Mesenchymal stem cell (in vitro differentiated cells and primary cell): ENCODE data around the gene HK1.

Source experiments
- DNase-seq: peaks from one replicate; pipeline ENCODE4 v3.0.0-alpha.2; 2013
- H2AFZ ChIP-seq: one replicate; pipeline ENCODE4 v1.6.1; 2013; ENCODE audit warnings: low read depth, mild to moderate bottlenecking, control low read depth, inconsistent platforms, low read length, moderate library complexity
- H2AK5ac ChIP-seq: 2 replicates; pipeline ENCODE4 v1.6.1; 2013; ENCODE audit warnings: low read length, moderate library complexity, mild to moderate bottlenecking, inconsistent platforms; ENCODE audit not compliant: severe bottlenecking
- H2BK120ac ChIP-seq: one replicate; pipeline ENCODE4 v1.6.1; 2013; ENCODE audit warnings: low read depth, mild to moderate bottlenecking, inconsistent platforms, low read length, moderate library complexity
- H2BK12ac ChIP-seq, 2 experiments: one replicate each; pipeline ENCODE4 v1.6.1; 2013; ENCODE audit warnings: inconsistent platforms in 2 of 2, low read length in 2 of 2, mild to moderate bottlenecking in 2 of 2, moderate library complexity in 2 of 2, control low read depth in 1 of 2
- H2BK15ac ChIP-seq: one replicate; pipeline ENCODE4 v1.6.1; 2013; ENCODE audit warnings: mild to moderate bottlenecking, low read depth, inconsistent platforms; ENCODE audit not compliant: poor library complexity, severe bottlenecking
- H2BK5ac ChIP-seq: 2 replicates; pipeline ENCODE4 v1.6.1; 2013; ENCODE audit warnings: low read depth, mild to moderate bottlenecking, low read length, control low read depth, inconsistent platforms; ENCODE audit not compliant: poor library complexity, severe bottlenecking
- H3K14ac ChIP-seq, 2 experiments: one replicate each; pipeline ENCODE4 v1.6.1; 2013; ENCODE audit warnings: inconsistent platforms in 2 of 2, low read length in 2 of 2, control low read depth in 1 of 2, mild to moderate bottlenecking in 1 of 2, moderate library complexity in 1 of 2
- H3K18ac ChIP-seq, 2 experiments: one replicate each; pipeline ENCODE4 v1.6.1; 2013; ENCODE audit warnings: inconsistent platforms in 2 of 2, low read length in 2 of 2, control low read depth in 1 of 2, low read depth in 1 of 2, mild to moderate bottlenecking in 1 of 2
- H3K23ac ChIP-seq, 2 experiments: one replicate each; pipeline ENCODE4 v1.6.1; 2013; ENCODE audit warnings: inconsistent platforms in 2 of 2, low read length in 2 of 2, mild to moderate bottlenecking in 2 of 2, moderate library complexity in 2 of 2, control low read depth in 1 of 2
- H3K27ac ChIP-seq: 2 replicates; pipeline ENCODE4 v1.5.1; 2013; ENCODE audit warnings: mild to moderate bottlenecking, moderate library complexity, low read length, control low read depth, inconsistent platforms; ENCODE audit not compliant: poor library complexity, severe bottlenecking
- H3K27me3 ChIP-seq, 2 experiments: 2 replicates each; pipeline versions ENCODE4 v1.6.1 to v1.7.0; 2013; ENCODE audit warnings: low read length in 2 of 2, mild to moderate bottlenecking in 2 of 2, moderate library complexity in 2 of 2, control low read depth in 1 of 2, inconsistent platforms in 1 of 2; ENCODE audit not compliant: control insufficient read depth in 1 of 2, insufficient read depth in 1 of 2
- H3K36me3 ChIP-seq, 2 experiments: 2 replicates each; pipeline versions ENCODE4 v1.6.1 to v1.7.0; 2013; ENCODE audit warnings: low read length in 2 of 2, control low read depth in 1 of 2, inconsistent platforms in 1 of 2, low read depth in 1 of 2, mild to moderate bottlenecking in 1 of 2; ENCODE audit not compliant: insufficient read depth in 2 of 2, control insufficient read depth in 1 of 2
- H3K4ac ChIP-seq, 2 experiments: one replicate each; pipeline ENCODE4 v1.6.1; 2013; ENCODE audit warnings: inconsistent platforms in 2 of 2, low read length in 2 of 2, mild to moderate bottlenecking in 2 of 2, moderate library complexity in 2 of 2, control low read depth in 1 of 2, low read depth in 1 of 2
- H3K4me1 ChIP-seq: 2 replicates; pipeline ENCODE4 v1.6.1; 2013; ENCODE audit warnings: low read depth, low read length, control low read depth; ENCODE audit not compliant: control insufficient read depth, insufficient read depth
- H3K4me2 ChIP-seq: 2 replicates; pipeline ENCODE4 v1.6.1; 2013; ENCODE audit warnings: low read length, mild to moderate bottlenecking, inconsistent platforms; ENCODE audit not compliant: poor library complexity, severe bottlenecking
- H3K4me3 ChIP-seq, 2 experiments: 2 replicates each; pipeline versions ENCODE4 v1.5.1 to v1.7.0; 2013; ENCODE audit warnings: low read length in 2 of 2, mild to moderate bottlenecking in 2 of 2, control low read depth in 1 of 2, low read depth in 1 of 2; ENCODE audit not compliant: insufficient read depth in 1 of 2
- H3K79me1 ChIP-seq: replicated peaks from 2 replicates; pipeline ENCODE4 v1.6.1; 2013; ENCODE audit warnings: mild to moderate bottlenecking, control low read depth, low read length, inconsistent platforms; ENCODE audit not compliant: poor library complexity, severe bottlenecking
- H3K9ac ChIP-seq: 2 replicates; pipeline ENCODE4 v1.7.0; 2013; ENCODE audit warnings: mild to moderate bottlenecking, low read length, moderate library complexity
- H3K9me3 ChIP-seq: 2 replicates; pipeline ENCODE4 v1.7.0; 2013; ENCODE audit warnings: mild to moderate bottlenecking, low read length; ENCODE audit not compliant: control insufficient read depth
- H4K8ac ChIP-seq: one replicate; pipeline ENCODE4 v1.6.1; 2013; ENCODE audit warnings: inconsistent platforms, mild to moderate bottlenecking, low read length, moderate library complexity
- H4K91ac ChIP-seq: one replicate; pipeline ENCODE4 v1.6.1; 2013; ENCODE audit warnings: mild to moderate bottlenecking, low read length, inconsistent platforms
- WGBS: methylation state at CpG from one replicate; pipeline ENCODE4 v1.1.7; 2013; ENCODE audit warnings: mixed read lengths; 5-methylcytosine and 5-hydroxymethylcytosine counted together

The HK1 gene

DNA sequence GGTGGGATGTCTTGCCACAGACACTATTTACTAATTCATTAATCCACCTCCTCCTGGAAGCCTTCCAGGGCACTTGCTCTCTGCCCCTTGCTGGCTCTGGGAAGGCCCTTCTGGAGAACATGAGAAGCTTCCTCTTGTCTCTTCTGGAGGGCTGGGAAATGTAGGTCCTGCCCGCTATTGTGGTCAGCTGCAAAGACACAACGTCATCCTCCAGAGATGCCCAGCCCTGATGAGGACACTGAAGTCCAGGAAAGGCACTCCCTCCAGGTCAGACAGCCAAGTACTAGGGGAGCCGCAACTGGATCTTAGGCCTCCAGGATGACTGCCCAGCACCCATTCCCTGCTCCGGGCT is 148.1 kb downstream of the HK1 start:
- Histone ChIP-seq H2BK15ac (no peak overlapping the region), H4K91ac (no peak overlapping the region), H3K23ac (no peak overlapping the region), H2BK120ac (no peak overlapping the region), H3K4me3 (no peak overlapping the region), H3K36me3 (no peaks in the 10 kb centered on the region), H4K8ac (no peak overlapping the region), H2BK12ac (no peak overlapping the region), H2BK5ac (no peak overlapping the region), H3K79me1 (no peaks in the 10 kb centered on the region), H3K9me3 (no peaks in the 10 kb centered on the region), H3K4me1 (no peaks in the 10 kb centered on the region), H3K4me2 (no peak overlapping the region), H3K27ac (no peak overlapping the region), H3K4ac (no peak overlapping the region), H3K27me3 (peaks cover 9 to 20% of the 10 kb centered on the region in 2 experiments), H3K14ac (no peak overlapping the region), H3K18ac (no peak overlapping the region), H2AFZ (no peak overlapping the region), H2AK5ac (no peak overlapping the region), H3K9ac (no peak overlapping the region)
- WGBS, result 85% methylated on average over 4 of the region's 4 CpGs
- peak; percentile 83 for DNase-seq

DNA sequence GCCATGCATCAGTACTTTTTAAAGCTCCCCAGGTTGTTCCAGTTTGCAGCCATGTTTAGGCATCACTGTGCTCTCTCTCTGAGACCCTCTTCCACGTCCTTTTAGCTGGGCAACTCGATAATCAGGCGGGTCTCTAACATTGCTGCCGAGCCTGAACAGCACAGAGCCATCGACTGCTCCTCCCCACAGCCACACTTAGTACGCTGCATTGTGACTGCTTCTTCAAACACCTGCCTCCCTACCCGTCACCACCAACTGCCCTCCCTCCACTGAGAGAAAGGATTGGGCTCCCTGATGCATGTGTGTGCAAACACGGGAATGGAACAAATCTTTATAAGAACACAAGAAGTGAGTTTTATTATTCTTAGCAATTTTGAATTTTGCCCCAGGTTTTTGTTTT is 149.9 kb downstream of the HK1 start:
- Histone ChIP-seq H3K4me3 (no peak overlapping the region), H3K27ac (no peak overlapping the region), H2AK5ac (no peak overlapping the region), H3K14ac (peak overlapping the region in 1 of 2 experiments; percentile 4), H2BK15ac (no peak overlapping the region), H2BK12ac (no peak overlapping the region), H3K4me1 (no peaks in the 10 kb centered on the region), H3K27me3 (peaks cover 0 to 5% of the 10 kb centered on the region in 2 experiments), H3K79me1 (no peaks in the 10 kb centered on the region), H2AFZ (no peak overlapping the region), H2BK120ac (no peak overlapping the region), H3K4me2 (no peak overlapping the region), H3K9ac (no peak overlapping the region), H4K91ac (no peak overlapping the region), H3K18ac (no peak overlapping the region), H3K9me3 (no peaks in the 10 kb centered on the region), H3K4ac (no peak overlapping the region), H4K8ac (no peak overlapping the region), H3K23ac (no peak overlapping the region), H3K36me3 (no peaks in the 10 kb centered on the region), H2BK5ac (no peak overlapping the region)
- 91% methylated on average over 7 of the region's 8 CpGs for WGBS
- no peak for DNase-seq

DNA sequence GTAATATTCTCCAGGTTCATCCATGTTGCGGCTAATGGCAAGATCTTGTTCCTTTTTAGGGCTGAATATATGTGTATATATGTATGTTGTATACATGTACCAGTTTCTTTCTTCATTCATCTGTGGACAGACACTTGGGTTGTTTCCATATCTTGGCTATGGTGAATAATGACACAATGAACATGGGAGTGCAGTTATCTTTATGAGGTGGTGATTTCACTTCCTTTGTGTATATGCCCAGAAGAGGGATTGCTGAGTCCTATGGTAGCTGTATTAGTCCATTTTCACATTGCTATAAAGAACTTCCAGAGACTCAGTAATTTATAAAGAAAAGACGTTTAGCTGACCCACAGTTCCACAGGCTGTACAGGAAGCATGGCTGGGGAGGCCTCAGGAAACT is 155.9 kb downstream of the HK1 start:
- 58% methylated on average over 2 of the region's 2 CpGs for WGBS
- DNase-seq, result peak; percentile 47
- Histone ChIP-seq H3K9me3 (no peaks in the 10 kb centered on the region), H4K8ac (no peak overlapping the region), H4K91ac (no peak overlapping the region), H3K4ac (no peak overlapping the region), H2AFZ (no peak overlapping the region), H3K27ac (no peak overlapping the region), H3K4me2 (no peak overlapping the region), H3K23ac (no peak overlapping the region), H3K36me3 (no peaks in the 10 kb centered on the region), H3K4me3 (no peak overlapping the region), H2BK5ac (no peak overlapping the region), H3K9ac (no peak overlapping the region), H3K18ac (no peak overlapping the region), H2BK120ac (no peak overlapping the region), H2AK5ac (no peak overlapping the region), H3K14ac (no peak overlapping the region), H3K4me1 (peaks cover 8% of the 10 kb centered on the region), H2BK15ac (no peak overlapping the region), H3K27me3 (no peaks in the 10 kb centered on the region), H3K79me1 (no peaks in the 10 kb centered on the region), H2BK12ac (no peak overlapping the region)

DNA sequence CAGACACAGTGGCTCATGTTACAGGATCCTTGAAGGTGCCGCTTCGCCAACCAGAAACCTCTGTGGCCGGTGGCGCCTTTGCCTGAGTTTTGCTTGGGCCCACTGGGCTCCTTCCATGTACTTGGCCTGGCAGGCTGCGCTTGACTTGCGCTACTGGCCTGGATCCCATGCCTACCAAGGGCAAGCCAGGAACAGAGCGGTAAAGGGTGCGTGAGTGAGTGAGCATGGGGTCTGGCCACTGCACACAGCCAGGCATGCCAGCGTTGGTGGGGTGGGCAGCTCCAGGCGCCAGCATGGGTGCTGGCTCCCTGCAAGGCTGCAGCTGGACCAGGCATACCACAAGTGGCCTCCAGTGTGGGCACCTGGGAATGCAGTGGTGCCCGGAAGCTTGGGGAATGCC is 156.6 kb downstream of the HK1 start:
- Histone ChIP-seq H3K23ac (no peak overlapping the region), H3K4me2 (no peak overlapping the region), H3K27me3 (no peaks in the 10 kb centered on the region), H2AK5ac (no peak overlapping the region), H3K4ac (peak overlapping the region in 1 of 2 experiments; percentile 70), H4K8ac (no peak overlapping the region), H3K9ac (no peak overlapping the region), H3K18ac (peak overlapping the region in 1 of 2 experiments; percentile 53), H2AFZ (no peak overlapping the region), H3K9me3 (no peaks in the 10 kb centered on the region), H3K4me1 (peaks cover 10% of the 10 kb centered on the region), H2BK120ac (no peak overlapping the region), H3K79me1 (no peaks in the 10 kb centered on the region), H3K4me3 (no peak overlapping the region), H3K27ac (no peak overlapping the region), H2BK15ac (no peak overlapping the region), H3K36me3 (no peaks in the 10 kb centered on the region), H4K91ac (no peak overlapping the region), H2BK12ac (peak overlapping the region in 1 of 2 experiments; percentile 48), H2BK5ac (no peak overlapping the region), H3K14ac (peak overlapping the region in 1 of 2 experiments; percentile 88)
- 98% methylated on average over 11 of the region's 11 CpGs for WGBS
- DNase-seq, result no peak
